Activated naive CD8-positive, alpha-beta T cell treated with anti-CD3 and anti-CD28 coated beads, Interleukin-2, amount 50 U/mL, for 24 hours (primary cell): ENCODE data around the gene TPI1.
A peak's percentile ranks its signal among the peaks of the same experiment; 100 is the strongest.
"Not testable (repeated sequence)": the region's sequence is repeated elsewhere in the genome, so short reads cannot be mapped to it uniquely, and the experiment has no call there.

Experiments used
- ATAC-seq: fragments of 150-1000 bp; cut with Tn5 transposase; one replicate; pipeline ENCODE4 v1.10.0; 2021
- DNase-seq: peaks from one replicate; pipeline ENCODE4 v3.0.0; 2021
- H3K27ac Mint-ChIP-seq: one replicate; pipeline ENCODE4 v1.8.0; 2021; ENCODE audit warnings: mild to moderate bottlenecking, mixed read lengths
- H3K27me3 Mint-ChIP-seq: one replicate; pipeline ENCODE4 v1.8.0; 2021; ENCODE audit warnings: mixed read lengths
- H3K36me3 Mint-ChIP-seq: one replicate; pipeline ENCODE4 v1.8.0; 2021; ENCODE audit warnings: low read depth, mixed read lengths
- H3K4me1 Mint-ChIP-seq: one replicate; pipeline ENCODE4 v1.8.0; 2021; ENCODE audit warnings: mixed read lengths
- H3K4me3 Mint-ChIP-seq: one replicate; pipeline ENCODE4 v1.8.0; 2021; ENCODE audit warnings: mild to moderate bottlenecking, moderate library complexity, mixed read lengths
- H3K9me3 Mint-ChIP-seq: one replicate; pipeline ENCODE4 v1.8.0; 2021; ENCODE audit warnings: mixed read lengths

Gene TPI1

DNA sequence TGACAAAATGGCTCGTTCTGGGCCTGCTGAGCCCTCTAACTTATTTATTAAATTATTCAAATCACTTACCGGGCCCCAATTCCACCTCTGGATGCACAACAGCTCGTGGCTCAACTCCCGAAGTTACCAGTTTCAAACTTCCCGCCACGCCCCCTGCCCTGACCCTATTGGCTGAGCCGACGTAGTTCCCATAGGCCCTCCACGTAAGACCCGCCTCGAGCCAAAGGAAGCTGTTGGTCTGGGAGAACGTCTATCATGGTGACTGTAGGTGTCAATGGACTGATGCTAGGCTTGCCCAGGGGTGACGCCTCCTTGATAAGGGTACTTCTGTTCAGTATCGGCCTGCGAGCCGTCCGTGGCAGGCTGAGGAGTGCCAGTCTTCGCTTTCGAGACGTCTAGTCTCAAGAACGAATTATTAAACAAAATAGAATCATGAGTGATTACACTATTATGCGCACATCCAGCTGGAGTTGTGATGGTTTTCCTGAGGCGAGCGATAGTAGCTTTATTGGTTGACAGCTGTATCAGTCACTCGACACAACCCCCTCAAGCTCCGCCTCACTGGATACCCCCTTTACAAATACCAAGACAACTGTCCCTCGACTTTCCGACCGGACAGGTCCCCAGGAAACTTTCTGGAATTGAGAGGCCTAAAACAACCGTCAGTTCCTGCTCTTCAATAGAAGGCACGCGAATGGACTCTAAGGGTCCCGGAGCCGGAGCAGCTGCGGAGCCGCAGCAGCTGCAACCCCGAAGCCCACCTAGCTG lies 16.0 kb upstream of the TPI1 start, which contains the start of gene CDCA3:
Gene CDCA3 (minus strand): TSS at position 134 of the 768 bp plus-strand sequence. CDS start 334 bp downstream, outside the sequence.
- Mint-ChIP-seq H3K36me3 (peaks cover 36% of the 10 kb centered on the region), H3K27me3 (no peaks in the 10 kb centered on the region), H3K9me3 (no peaks in the 10 kb centered on the region), H3K4me3 (peak within 1 kb of the TSS; percentile 89), H3K4me1 (peaks cover 42% of the 10 kb centered on the region), H3K27ac (peak within 1 kb of the TSS; percentile 96)
- peak; percentile 95 for DNase-seq
- ATAC-seq: peak; percentile 63

DNA sequence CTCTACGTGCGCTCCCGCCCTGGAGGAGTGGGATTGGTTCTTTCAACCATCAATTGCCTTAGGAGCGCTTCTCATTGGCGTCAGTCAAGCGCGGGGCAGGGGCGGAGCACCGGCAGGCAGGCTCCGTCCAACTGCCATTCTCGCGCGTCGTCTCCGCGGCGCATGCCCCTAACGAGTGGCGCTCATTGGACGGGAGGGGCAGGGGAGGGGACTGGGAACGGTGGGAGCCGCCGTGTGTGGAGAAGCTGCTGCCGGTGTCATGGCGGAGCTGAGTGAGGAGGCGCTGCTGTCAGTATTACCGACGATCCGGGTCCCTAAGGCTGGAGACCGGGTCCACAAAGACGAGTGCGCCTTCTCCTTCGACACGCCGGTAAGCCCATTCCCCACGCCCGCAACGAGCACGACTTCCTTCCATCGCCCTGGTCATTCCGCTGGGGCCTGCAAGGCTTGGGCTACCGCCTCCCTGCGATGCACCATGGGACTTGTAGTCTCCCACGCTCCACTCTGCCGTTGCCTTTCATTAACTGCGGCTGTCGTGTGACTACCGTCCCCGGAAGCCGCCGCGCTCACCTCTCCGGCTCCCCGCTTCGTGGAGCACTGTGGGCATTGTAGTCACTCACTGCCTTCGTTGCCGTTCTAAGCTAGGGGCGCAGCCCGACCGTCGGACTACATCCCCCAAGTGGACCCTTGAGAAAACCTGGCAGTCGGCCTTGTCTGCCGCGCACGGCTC lies 15.2 kb upstream of the TPI1 start, which contains the start of gene USP5:
Gene USP5 (plus strand): TSS at position 230 of the 730 bp plus-strand sequence. CDS start 30 bp downstream, at position 260.
- peak; percentile 89 for ATAC-seq
- DNase-seq: peak; percentile 97
- peaks cover 42% of the 10 kb centered on the region for H3K4me1 Mint-ChIP-seq
- peaks cover 40% of the 10 kb centered on the region for H3K36me3 Mint-ChIP-seq
- H3K27ac Mint-ChIP-seq: peak within 1 kb of the TSS; percentile 96
- peak within 1 kb of the TSS; percentile 89 for H3K4me3 Mint-ChIP-seq
- no peaks in the 10 kb centered on the region for H3K27me3 Mint-ChIP-seq
- no peaks in the 10 kb centered on the region for H3K9me3 Mint-ChIP-seq

- DNase-seq: peak; percentile 69
- no peaks in the 10 kb centered on the region for H3K27me3 Mint-ChIP-seq
- peaks cover 40% of the 10 kb centered on the region for H3K36me3 Mint-ChIP-seq
- ATAC-seq: peak; percentile 13
- peaks cover 42% of the 10 kb centered on the region for H3K4me1 Mint-ChIP-seq
- H3K27ac Mint-ChIP-seq: peak overlapping the region; percentile 96
- peak overlapping the region; percentile 89 for H3K4me3 Mint-ChIP-seq
- no peaks in the 10 kb centered on the region for H3K9me3 Mint-ChIP-seq
These were observed 14.5 kb upstream of the TPI1 start for GRCh38 chr12:6852651-6853354.

GRCh38 chr12:6853626-6854025 lies 13.7 kb upstream of the TPI1 start:
- H3K9me3 Mint-ChIP-seq: no peaks in the 10 kb centered on the region
- peak overlapping the region; percentile 89 for H3K4me3 Mint-ChIP-seq
- H3K4me1 Mint-ChIP-seq: peaks cover 40% of the 10 kb centered on the region

GRCh38 chr12:6854036-6854435 lies 13.3 kb upstream of the TPI1 start:
- H3K9me3 Mint-ChIP-seq: no peaks in the 10 kb centered on the region
- H3K27me3 Mint-ChIP-seq: no peaks in the 10 kb centered on the region
- H3K4me1 Mint-ChIP-seq: peaks cover 40% of the 10 kb centered on the region
- no peak for DNase-seq
- no peak for ATAC-seq
- peak overlapping the region; percentile 89 for H3K4me3 Mint-ChIP-seq
- peaks cover 39% of the 10 kb centered on the region for H3K36me3 Mint-ChIP-seq
- peak overlapping the region; percentile 96 for H3K27ac Mint-ChIP-seq

More at GRCh38 chr12:6853626-6854025, 13.7 kb upstream of the TPI1 start:
- no peak for DNase-seq
- H3K36me3 Mint-ChIP-seq: peaks cover 41% of the 10 kb centered on the region
- H3K27ac Mint-ChIP-seq: peak overlapping the region; percentile 96
- no peaks in the 10 kb centered on the region for H3K27me3 Mint-ChIP-seq
- ATAC-seq: no peak

DNA sequence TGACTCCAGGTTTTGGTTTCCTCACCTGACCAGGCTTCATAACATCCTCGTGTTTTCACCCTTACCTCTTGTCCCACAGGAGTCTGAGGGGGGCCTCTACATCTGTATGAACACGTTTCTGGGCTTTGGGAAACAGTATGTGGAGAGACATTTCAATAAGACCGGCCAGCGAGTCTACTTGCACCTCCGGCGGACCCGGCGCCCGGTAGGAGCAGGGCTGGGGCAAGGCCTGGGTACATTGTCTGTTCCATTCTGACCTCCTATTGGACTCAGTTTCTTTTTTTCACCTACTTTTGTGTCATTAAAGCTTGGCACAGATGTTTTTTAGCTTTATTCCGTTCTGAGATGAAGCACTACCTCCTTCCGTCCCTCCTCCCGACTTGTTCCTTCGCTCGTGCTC lies 12.0 kb upstream of the TPI1 start:
- H3K4me1 Mint-ChIP-seq: peaks cover 28% of the 10 kb centered on the region
- no peaks in the 10 kb centered on the region for H3K27me3 Mint-ChIP-seq
- no peaks in the 10 kb centered on the region for H3K9me3 Mint-ChIP-seq
- DNase-seq (no peak), ATAC-seq (no peak)
- H3K4me3 Mint-ChIP-seq: no peak overlapping the region
- peak overlapping the region; percentile 35 for H3K27ac Mint-ChIP-seq
- H3K36me3 Mint-ChIP-seq: peaks cover 32% of the 10 kb centered on the region

DNA sequence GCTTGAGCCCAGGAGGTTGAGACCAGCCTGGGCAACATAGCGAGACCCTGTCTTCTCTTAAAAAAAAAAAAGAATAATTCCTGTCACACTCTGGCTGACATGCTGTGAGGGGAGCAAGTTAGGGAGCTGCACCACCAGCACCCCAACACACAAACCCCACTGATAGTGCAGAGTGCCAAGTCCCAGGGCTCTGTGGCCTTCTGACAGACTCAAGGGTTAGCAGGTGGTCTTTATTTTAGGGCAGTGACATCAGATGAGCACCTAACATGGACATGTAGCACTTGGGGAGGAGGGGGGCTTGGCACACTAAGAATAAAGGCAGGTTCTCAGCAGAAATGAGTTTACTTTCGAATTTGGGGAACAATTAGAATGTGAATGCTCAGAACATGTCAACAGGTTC lies 8.5 kb upstream of the TPI1 start:
- no peak overlapping the region for H3K4me3 Mint-ChIP-seq
- peaks cover 45% of the 10 kb centered on the region for H3K36me3 Mint-ChIP-seq
- no peaks in the 10 kb centered on the region for H3K9me3 Mint-ChIP-seq
- DNase-seq: no peak
- no peak for ATAC-seq
- H3K4me1 Mint-ChIP-seq: peaks cover 12% of the 10 kb centered on the region
- H3K27me3 Mint-ChIP-seq: no peaks in the 10 kb centered on the region
- H3K27ac Mint-ChIP-seq: no peak overlapping the region

- no peaks in the 10 kb centered on the region for H3K4me1 Mint-ChIP-seq
- no peak overlapping the region for H3K27ac Mint-ChIP-seq
- no peaks in the 10 kb centered on the region for H3K27me3 Mint-ChIP-seq
- H3K36me3 Mint-ChIP-seq: peaks cover 44% of the 10 kb centered on the region
- no peak for DNase-seq
- no peaks in the 10 kb centered on the region for H3K9me3 Mint-ChIP-seq
- no peak for ATAC-seq
- no peak overlapping the region for H3K4me3 Mint-ChIP-seq
These were observed 7.2 kb upstream of the TPI1 start for GRCh38 chr12:6860116-6860515.

GRCh38 chr12:6860942-6861341 lies 6.4 kb upstream of the TPI1 start:
- ATAC-seq (no peak), DNase-seq (no peak)
- Mint-ChIP-seq H3K36me3 (peaks cover 45% of the 10 kb centered on the region), H3K4me3 (no peak overlapping the region), H3K4me1 (peaks cover 5% of the 10 kb centered on the region), H3K9me3 (no peaks in the 10 kb centered on the region), H3K27me3 (no peaks in the 10 kb centered on the region), H3K27ac (no peak overlapping the region)

DNA sequence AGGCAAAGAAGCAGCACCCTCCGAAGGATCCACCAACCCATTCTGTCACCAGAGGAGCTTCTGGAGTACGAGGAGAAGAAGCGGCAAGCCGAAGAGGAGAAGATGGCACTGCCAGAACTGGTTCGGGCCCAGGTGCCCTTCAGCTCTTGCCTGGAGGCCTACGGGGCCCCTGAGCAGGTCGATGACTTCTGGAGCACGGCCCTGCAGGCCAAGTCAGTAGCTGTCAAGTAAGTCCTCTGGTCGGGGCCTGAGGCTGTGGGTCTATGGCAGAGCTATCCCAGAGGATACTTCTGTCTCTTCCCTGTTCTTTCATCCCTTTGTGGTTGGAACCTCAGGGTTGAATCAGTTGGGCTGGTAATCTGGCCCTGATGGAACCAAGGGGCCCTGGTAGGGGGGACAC lies 5.9 kb upstream of the TPI1 start:
- peaks cover 8% of the 10 kb centered on the region for H3K4me1 Mint-ChIP-seq
- H3K36me3 Mint-ChIP-seq: peaks cover 45% of the 10 kb centered on the region

DNA sequence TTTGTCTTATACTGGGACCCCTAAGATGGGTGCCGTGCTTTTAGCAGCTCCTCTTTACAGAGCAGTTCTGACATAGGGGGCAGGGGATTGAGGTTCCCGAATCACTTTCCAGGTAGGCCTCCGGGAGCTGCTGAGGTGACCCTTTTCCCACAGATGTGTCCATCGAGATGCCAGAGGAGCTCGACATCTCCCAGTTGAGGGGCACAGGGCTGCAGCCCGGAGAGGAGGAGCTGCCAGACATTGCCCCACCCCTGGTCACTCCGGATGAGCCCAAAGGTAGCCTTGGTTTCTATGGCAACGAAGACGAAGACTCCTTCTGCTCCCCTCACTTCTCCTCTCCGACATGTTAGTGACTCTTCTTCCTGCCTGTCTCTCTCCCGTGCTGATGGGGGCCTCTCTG lies 4.3 kb upstream of the TPI1 start:
- Mint-ChIP-seq H3K27me3 (peaks cover 2% of the 10 kb centered on the region), H3K9me3 (no peaks in the 10 kb centered on the region), H3K4me3 (no peak overlapping the region), H3K27ac (no peak overlapping the region), H3K36me3 (peaks cover 37% of the 10 kb centered on the region), H3K4me1 (peaks cover 17% of the 10 kb centered on the region)
- DNase-seq: no peak
- no peak for ATAC-seq

More for the DNA sequence above, 5.9 kb upstream of the TPI1 start:
- DNase-seq: no peak
- H3K27ac Mint-ChIP-seq: no peak overlapping the region
- H3K27me3 Mint-ChIP-seq: no peaks in the 10 kb centered on the region
- no peaks in the 10 kb centered on the region for H3K9me3 Mint-ChIP-seq
- no peak overlapping the region for H3K4me3 Mint-ChIP-seq
- ATAC-seq: no peak

DNA sequence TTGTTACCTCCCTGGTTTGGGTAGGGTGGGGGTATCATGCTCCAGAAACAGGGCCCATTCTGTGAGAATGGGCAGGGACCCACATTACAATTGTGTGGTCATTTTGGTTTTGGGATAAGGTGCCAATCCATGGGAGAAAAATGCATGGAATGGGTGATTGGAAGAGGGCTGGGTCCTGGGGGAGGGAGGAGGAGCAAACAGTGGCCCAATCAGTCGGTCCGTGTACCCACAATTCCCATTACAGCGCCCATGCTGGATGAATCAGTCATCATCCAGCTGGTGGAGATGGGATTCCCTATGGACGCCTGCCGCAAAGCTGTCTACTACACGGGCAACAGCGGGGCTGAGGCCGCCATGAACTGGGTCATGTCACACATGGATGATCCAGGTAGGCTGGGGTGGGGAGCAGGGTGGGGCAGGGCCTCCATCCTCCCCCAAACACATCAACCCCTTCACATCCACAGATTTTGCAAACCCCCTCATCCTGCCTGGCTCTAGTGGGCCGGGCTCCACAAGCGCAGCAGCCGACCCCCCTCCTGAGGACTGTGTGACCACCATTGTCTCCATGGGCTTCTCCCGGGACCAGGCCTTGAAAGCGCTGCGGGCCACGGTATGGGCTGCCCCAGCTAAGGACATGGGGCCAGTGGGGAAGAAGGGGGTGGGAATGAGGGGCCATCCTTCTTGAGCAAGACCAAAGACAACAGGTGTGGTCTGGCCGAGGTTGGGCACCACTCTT lies 3.6 kb upstream of the TPI1 start:
- no peaks in the 10 kb centered on the region for H3K9me3 Mint-ChIP-seq

DNA sequence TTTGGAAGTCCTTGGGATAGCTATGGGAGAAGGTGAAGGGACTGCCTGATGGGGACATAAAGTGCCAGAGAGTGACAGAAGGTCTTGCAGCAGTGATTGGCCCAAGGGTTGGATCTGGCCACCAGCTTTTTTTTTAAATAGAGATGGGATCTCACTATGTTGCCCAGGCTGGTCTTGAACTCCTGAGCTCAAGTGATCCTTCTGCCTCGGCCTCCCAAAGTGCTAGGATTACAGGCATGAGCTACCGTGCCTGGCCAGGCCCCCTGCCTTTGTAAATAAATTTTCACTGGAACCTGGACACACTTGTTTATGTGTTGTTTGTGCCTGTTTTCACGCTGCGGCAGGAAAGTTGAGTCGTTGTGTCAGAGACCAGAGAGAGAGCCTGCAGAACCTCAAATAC lies 2.0 kb upstream of the TPI1 start:
- not testable (repeated sequence) for DNase-seq, H3K9me3 Mint-ChIP-seq, H3K27me3 Mint-ChIP-seq, ATAC-seq, H3K4me3 Mint-ChIP-seq, H3K27ac Mint-ChIP-seq
- peaks cover 57% of the 10 kb centered on the region for H3K36me3 Mint-ChIP-seq
- H3K4me1 Mint-ChIP-seq: peaks cover 37% of the 10 kb centered on the region

More for the DNA sequence above, 3.6 kb upstream of the TPI1 start:
- no peak overlapping the region for H3K4me3 Mint-ChIP-seq
- peaks cover 2% of the 10 kb centered on the region for H3K27me3 Mint-ChIP-seq
- DNase-seq (no peak), ATAC-seq (no peak)
- peaks cover 41% of the 10 kb centered on the region for H3K36me3 Mint-ChIP-seq
- H3K27ac Mint-ChIP-seq: no peak overlapping the region
- peaks cover 22% of the 10 kb centered on the region for H3K4me1 Mint-ChIP-seq
